Lower lobe of right lung (tissue), 2 donors: ENCODE measurements around the gene CTSE. TPM values are rescaled to one million over a fixed set of nuclear protein-coding genes. Genes with fewer than 3 reads are reported as not detected.
A peak's percentile ranks its signal among the peaks of the same experiment; 100 is the strongest.

Experiments used
- ATAC-seq, 2 donors: fragments of 200-7000 bp; cut with Tn5 transposase; one replicate each; pipeline ENCODE4 v1.9.1; 2020 to 2022; ENCODE audit warnings: mild to moderate bottlenecking in 2 of 2, moderate library complexity in 2 of 2
- DNase-seq: peaks from one replicate; pipeline ENCODE4 v3.0.0-alpha.2; 2020
- H3K27ac ChIP-seq: fragments of 200-600 bp; one replicate; pipeline ENCODE4 v1.8.0; 2022
- H3K27me3 ChIP-seq: fragments of 200-600 bp; one replicate; pipeline ENCODE4 v1.8.0; 2022; ENCODE audit warnings: low read depth
- H3K36me3 ChIP-seq: fragments of 200-600 bp; one replicate; pipeline ENCODE4 v1.8.0; 2022; ENCODE audit warnings: mild to moderate bottlenecking
- H3K4me1 ChIP-seq: fragments of 200-600 bp; one replicate; pipeline ENCODE4 v1.8.0; 2022
- H3K4me3 ChIP-seq: fragments of 200-600 bp; one replicate; pipeline ENCODE4 v1.8.0; 2022; ENCODE audit warnings: mild to moderate bottlenecking
- H3K9me3 ChIP-seq: fragments of 200-600 bp; one replicate; pipeline ENCODE4 v1.8.0; 2022
- CTCF ChIP-seq: fragments of 200-600 bp; IDR thresholded peaks from one replicate; pipeline ENCODE4 v1.8.0; 2022; ENCODE audit warnings: antibody characterized with exemption, mild to moderate bottlenecking
- intact Hi-C: fragments of 100-400 bp; cut with DNase I; formaldehyde crosslinking; loops from one replicate; pipeline ENCODE4 v1.11.0; 2022
- total RNA-seq: library from RNA; stranded (reverse); fragmentation: NEBNext Ultra II Directional; extraction: Animal tissue kit (Norgen Biotek cat#: 25700); gene quantifications from one replicate; pipeline ENCODE4 v1.2.1, GENCODE V29; 2021
- donor health status: DM: no; HTN: yes; CAD: no; lungs with severe emphysema.

Gene CTSE
- total RNA-seq, 1 donor from 2014 or later, result 63.6 TPM

GRCh38 chr1:206006946-206007345, 16.7 kb downstream of the CTSE start:
- DNase-seq, result no peak
- no peak for ATAC-seq
- H3K9me3 ChIP-seq, result no peaks in the 10 kb centered on the region
- H3K36me3 ChIP-seq, result no peaks in the 10 kb centered on the region
- intact Hi-C loops, result no loop called here
- H3K27me3 ChIP-seq, result no peaks in the 10 kb centered on the region
- TF ChIP-seq CTCF, result no peak
- H3K4me3 ChIP-seq, result no peak overlapping the region
- H3K4me1 ChIP-seq, result peaks cover 14% of the 10 kb centered on the region
- no peak overlapping the region for H3K27ac ChIP-seq

- Histone ChIP-seq H3K9me3 (no peaks in the 10 kb centered on the region), H3K4me3 (no peak overlapping the region), H3K36me3 (no peaks in the 10 kb centered on the region), H3K27me3 (no peaks in the 10 kb centered on the region), H3K4me1 (peaks cover 24% of the 10 kb centered on the region), H3K27ac (no peak overlapping the region)
- DNase-seq (no peak), ATAC-seq (peak in 1 of 2 donors; percentile 10)
- intact Hi-C loops, result no loop called here
- no peak for TF ChIP-seq CTCF
Observed at GRCh38 chr1:206005778-206006180, 17.9 kb downstream of the CTSE start.

- no peak for TF ChIP-seq CTCF
- no peaks in the 10 kb centered on the region for H3K9me3 ChIP-seq
- peaks cover 26% of the 10 kb centered on the region for H3K4me1 ChIP-seq
- H3K27me3 ChIP-seq, result no peaks in the 10 kb centered on the region
- H3K4me3 ChIP-seq, result no peak overlapping the region
- no peak overlapping the region for H3K27ac ChIP-seq
- ATAC-seq, result no peak
- intact Hi-C loops, result no loop called here
- DNase-seq, result no peak
- no peaks in the 10 kb centered on the region for H3K36me3 ChIP-seq
Observed at GRCh38 chr1:206005234-206005633, 18.5 kb downstream of the CTSE start.

- Histone ChIP-seq H3K27ac (no peak overlapping the region), H3K36me3 (no peaks in the 10 kb centered on the region), H3K4me3 (no peak overlapping the region), H3K4me1 (peaks cover 26% of the 10 kb centered on the region), H3K9me3 (no peaks in the 10 kb centered on the region), H3K27me3 (no peaks in the 10 kb centered on the region)
- TF ChIP-seq CTCF, result no peak
- intact Hi-C loops, result no loop called here
- ATAC-seq, result no peak
- DNase-seq, result no peak
Observed at GRCh38 chr1:206004826-206005225, 18.9 kb downstream of the CTSE start.

GRCh38 chr1:206003854-206004800, 19.6 kb downstream of the CTSE start:
- H3K27ac ChIP-seq, result no peak overlapping the region
- H3K27me3 ChIP-seq, result no peaks in the 10 kb centered on the region
- no peak for TF ChIP-seq CTCF
- no peak overlapping the region for H3K4me3 ChIP-seq
- peaks cover 26% of the 10 kb centered on the region for H3K4me1 ChIP-seq
- no peak for DNase-seq
- intact Hi-C loops, result no loop called here
- ATAC-seq, result no peak
- H3K36me3 ChIP-seq, result no peaks in the 10 kb centered on the region
- no peaks in the 10 kb centered on the region for H3K9me3 ChIP-seq
